Measurements from ENCODE around the gene MED25.

The MED25 gene

GRCh38 chr19:49799271-49799797 is 18.8 kb upstream of the MED25 start:
- no peak for DNase-seq (ENCODE audit: low read depth)

- no peak for DNase-seq (ENCODE audit: low read depth)
Observed at GRCh38 chr19:49799798-49800376, 18.2 kb upstream of the MED25 start.

DNA sequence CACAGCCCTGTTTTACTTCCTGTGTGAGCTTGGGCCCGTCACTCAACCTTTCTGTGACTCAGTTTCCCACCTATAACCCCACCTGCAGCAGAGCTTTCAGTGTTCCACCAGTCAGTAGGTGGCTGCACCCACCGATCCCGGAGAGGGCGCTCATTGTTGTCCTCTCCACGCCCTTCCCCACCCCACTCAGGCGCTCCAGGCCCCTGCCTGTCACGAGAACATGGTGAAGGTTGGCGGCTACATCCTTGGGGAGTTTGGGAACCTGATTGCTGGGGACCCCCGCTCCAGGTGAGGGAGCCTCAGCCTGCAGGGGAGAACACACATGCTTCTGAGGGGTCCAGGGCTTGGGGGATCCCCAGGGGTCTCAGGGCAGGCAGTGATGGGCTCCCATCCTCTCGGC is 17.3 kb upstream of the MED25 start:
- DNase-seq (ENCODE audit: low read depth) = no peak

- DNase-seq (ENCODE audit: low read depth) = no peak
Observed at GRCh38 chr19:49801401-49801888, 16.6 kb upstream of the MED25 start.

- no peak for DNase-seq (ENCODE audit: low read depth)
Observed at GRCh38 chr19:49801966-49802661, 16.0 kb upstream of the MED25 start.

- DNase-seq (ENCODE audit: low read depth) = no peak
Observed at GRCh38 chr19:49802836-49803528, 15.1 kb upstream of the MED25 start.

- DNase-seq (ENCODE audit: low read depth) = no peak
Observed at GRCh38 chr19:49803529-49803856, 14.6 kb upstream of the MED25 start.

DNA sequence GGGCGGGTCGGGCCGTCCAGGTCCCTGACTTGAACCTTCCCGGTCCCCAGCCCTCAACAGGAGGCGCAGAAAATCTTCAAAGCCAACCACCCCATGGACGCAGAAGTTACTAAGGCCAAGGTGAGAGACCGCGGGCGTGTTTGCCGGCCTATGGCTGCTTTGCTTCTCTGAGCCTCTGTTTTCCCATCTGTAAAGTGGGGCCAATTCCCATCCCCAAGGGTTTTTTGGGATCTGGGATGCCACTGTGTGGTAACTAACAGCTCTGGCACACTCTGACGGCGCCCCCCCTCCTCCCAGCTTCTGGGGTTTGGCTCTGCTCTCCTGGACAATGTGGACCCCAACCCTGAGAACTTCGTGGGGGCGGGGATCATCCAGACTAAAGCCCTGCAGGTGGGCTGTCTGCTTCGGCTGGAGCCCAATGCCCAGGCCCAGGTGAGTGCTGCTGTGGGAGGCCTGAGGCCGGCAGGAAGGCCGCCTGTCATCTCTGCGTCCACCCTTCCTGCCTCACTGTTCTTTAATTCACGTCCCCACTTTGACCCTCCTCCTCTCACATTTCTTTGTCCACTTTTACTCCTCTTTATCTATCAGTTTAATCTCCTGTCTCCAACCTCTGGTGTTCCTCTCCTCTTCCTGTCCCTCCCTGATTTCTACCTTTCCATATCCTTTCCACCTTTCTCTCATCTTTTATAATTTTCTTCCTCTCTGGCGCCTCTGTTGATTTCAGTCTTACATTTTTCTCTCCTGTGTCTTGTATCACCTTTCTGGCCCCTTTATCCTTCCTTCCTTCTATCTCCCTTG is 12.1 kb upstream of the MED25 start:
- no peak for DNase-seq (ENCODE audit: low read depth)

DNA sequence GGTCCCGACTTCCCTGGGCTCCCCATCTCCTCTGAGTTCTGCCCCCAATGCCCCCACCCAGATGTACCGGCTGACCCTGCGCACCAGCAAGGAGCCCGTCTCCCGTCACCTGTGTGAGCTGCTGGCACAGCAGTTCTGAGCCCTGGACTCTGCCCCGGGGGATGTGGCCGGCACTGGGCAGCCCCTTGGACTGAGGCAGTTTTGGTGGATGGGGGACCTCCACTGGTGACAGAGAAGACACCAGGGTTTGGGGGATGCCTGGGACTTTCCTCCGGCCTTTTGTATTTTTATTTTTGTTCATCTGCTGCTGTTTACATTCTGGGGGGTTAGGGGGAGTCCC is 11.5 kb upstream of the MED25 start:
- DNase-seq (ENCODE audit: low read depth) = no peak

DNA sequence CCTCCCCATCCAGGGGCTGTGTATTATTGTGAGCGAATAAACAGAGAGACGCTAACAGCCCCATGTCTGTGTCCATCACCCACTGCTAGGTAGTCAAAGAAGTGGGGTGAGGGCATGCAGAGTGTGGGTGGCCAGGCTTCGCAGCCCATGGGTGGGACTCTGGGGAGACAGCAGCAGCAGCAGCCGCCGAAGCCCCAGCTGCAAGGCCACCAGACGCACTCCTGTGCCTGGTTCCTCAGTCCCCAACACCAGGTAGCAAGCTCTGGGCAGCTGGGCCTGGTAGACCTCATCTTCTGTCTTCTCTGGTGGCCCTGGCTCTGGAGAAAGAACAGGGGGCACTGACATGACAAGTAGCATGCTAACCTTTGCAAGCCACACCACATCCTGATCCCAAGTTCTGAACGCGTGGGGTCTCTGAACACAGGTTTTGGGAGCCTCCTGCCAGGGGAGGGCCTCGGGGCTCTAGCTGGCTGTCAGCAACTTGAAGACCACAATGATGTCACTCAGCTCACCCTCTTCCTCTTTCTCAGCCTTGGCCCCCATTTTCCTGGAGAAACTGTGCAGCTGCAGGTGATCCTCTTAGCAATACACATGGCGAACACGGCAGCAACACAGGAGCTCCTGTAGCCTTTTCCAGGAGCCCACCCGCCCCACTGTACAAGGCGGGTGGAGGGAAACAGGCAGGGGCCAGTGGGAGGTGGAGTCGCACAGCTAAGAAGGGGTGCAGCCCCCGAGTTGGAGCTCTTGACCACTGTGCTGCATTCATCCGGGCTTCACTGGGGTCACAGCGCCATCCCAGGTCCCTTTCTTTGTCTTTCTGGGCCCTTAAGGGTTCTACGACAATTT is 10.8 kb upstream of the MED25 start:
- DNase-seq (ENCODE audit: low read depth) = no peak

GRCh38 chr19:49807904-49808675 is 10.0 kb upstream of the MED25 start:
- no peak for DNase-seq (ENCODE audit: low read depth)

GRCh38 chr19:49808711-49809159 is 9.4 kb upstream of the MED25 start:
- DNase-seq (ENCODE audit: low read depth) = peak; percentile 77

GRCh38 chr19:49809160-49809940 is 8.7 kb upstream of the MED25 start:
- DNase-seq (ENCODE audit: low read depth) = peak; percentile 30

GRCh38 chr19:49809941-49810389 is 8.1 kb upstream of the MED25 start:
- DNase-seq (ENCODE audit: low read depth) = no peak

DNA sequence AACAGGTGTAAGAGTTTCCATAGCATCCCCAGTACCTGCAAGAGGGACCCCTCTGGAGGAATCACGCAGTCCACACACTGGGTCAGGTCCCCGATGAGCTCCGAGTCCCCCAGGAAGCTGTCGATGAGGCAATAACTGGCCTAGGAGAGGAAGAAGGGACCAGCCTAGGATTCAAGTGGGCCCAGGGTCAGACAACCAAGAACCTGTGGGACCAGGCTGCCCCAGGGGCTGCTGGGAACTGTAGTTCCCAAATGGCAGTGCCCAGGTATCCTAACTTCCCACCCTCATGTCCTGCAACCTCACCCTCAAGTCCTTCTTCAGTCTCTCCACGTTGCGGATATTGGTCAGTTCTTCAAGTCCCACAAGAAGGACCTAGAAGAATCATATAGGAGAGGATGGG is 6.8 kb upstream of the MED25 start:
- DNase-seq (ENCODE audit: low read depth) = no peak

DNA sequence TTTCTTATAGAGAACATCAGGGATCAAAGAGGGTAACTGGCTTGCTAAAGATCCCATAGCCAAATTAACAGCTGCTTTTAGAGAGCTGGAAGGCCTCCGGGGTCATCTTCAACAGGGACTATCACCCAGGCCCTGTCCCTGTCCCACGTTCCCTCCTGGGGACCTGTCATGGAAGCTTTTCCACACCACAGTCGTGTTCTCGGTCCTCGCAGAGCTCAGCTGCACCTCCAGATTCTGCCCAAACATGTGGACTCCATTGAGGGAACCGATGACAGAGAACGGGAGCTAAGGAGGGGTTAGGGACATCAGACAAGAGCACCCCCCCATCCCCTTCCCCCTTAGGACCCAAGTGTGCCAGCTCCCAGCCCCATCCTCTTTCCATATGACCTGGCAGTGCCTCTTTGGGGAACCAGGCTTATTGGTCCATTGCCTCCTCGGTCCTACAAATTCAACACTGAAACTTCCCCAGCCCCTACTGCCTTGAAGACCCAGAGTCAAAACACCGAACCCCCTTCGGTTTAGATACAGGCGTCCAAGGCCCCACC is 5.6 kb upstream of the MED25 start:
- DNase-seq (ENCODE audit: low read depth) = no peak

DNA sequence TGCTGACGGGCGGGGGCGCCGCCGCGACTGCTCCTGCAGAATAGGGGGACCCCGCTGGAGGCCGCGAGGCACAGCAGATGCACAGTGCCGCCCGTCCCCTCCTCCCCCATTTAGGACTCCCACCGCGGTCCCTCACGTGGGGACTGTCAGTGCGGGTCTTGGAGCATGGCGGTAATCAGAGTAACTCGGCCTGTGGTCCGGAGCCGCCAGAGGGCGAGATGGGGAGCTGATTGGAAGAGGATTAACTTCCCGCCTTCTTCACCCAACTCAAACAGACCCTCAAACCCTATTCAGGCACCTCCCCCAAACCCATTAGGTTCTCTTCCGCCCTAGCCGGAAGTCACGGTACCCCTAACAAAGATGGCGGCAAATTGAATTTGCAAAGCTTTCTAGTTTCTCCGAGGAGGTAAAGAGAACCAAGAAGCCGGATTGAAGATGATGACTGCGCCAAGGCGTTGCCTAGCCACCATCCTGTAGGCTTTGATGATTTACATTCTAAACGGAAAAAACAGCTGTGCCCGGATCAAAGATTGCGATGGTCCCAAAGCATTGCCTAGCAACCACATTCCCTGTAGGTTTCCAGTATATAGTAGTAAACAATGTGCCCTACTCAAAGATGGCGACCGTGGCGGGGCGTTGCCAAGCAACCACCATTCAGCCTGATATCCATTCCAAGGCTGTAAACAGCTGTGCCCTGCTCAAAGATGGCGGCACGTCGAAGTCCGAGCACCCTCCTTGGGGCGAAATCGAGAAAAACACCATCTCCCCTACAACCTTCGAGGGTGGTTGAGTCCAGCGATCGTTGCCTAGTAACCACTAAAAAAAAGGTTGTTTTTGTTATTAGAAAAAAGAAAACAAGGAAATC is 4.9 kb upstream of the MED25 start, which contains the start of gene FUZ:
TSS of gene FUZ (minus strand) at position 296 of the 865 bp plus-strand sequence. CDS start at position 110, 186 bp downstream.
- peak; percentile 86 for DNase-seq (ENCODE audit: low read depth)

DNA sequence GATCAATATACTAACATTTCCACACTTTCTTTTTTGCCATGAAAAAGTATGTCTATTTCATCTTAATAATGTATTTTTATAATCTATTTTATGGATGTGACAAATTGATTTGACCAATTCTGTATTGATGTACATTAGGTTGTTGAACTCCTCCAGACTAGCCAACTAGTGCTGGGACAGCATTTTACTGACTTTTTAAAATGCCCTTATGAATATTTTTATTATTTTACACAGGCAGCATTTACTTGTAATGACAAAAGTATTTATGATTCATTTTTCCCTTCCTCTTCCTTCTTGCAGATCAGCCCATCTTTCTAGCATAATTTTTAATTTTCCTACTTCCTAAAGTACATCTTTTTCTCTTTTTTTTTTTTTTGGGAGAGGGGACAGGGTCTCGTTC is 4.1 kb upstream of the MED25 start:
- DNase-seq (ENCODE audit: low read depth) = no peak
